Measurements from ENCODE around the gene MRM2. TPM values are rescaled to one million over a fixed set of nuclear protein-coding genes. Genes with fewer than 3 reads are reported as not detected.
"Not testable (repeated sequence)": the region's sequence is repeated elsewhere in the genome, so short reads cannot be mapped to it uniquely, and the experiment has no call there.

Gene MRM2
- total RNA-seq, 1 experiment from 2014 or later: 32.2 TPM

- H3K36me3 ChIP-seq: no peaks in the 10 kb centered on the region
- H3K4me3 ChIP-seq: no peak overlapping the region
- H3K9me3 ChIP-seq: no peaks in the 10 kb centered on the region
- DNase-seq: no peak
- no peaks in the 10 kb centered on the region for H3K27me3 ChIP-seq
Measured at GRCh38 chr7:2271273-2272026, 29.4 kb upstream of the MRM2 start.

GRCh38 chr7:2270495-2270894 lies 28.5 kb upstream of the MRM2 start:
- no peaks in the 10 kb centered on the region for H3K36me3 ChIP-seq
- H3K9me3 ChIP-seq: no peaks in the 10 kb centered on the region
- no peaks in the 10 kb centered on the region for H3K27me3 ChIP-seq
- no peak overlapping the region for H3K4me3 ChIP-seq
- DNase-seq: no peak

- Histone ChIP-seq H3K36me3 (no peaks in the 10 kb centered on the region), H3K4me3 (no peak overlapping the region), H3K27me3 (no peaks in the 10 kb centered on the region), H3K9me3 (no peaks in the 10 kb centered on the region)
- no peak for DNase-seq
Measured at GRCh38 chr7:2269991-2270460, 28.0 kb upstream of the MRM2 start.

GRCh38 chr7:2269089-2269990 lies 27.3 kb upstream of the MRM2 start:
- H3K9me3 ChIP-seq, H3K27me3 ChIP-seq, DNase-seq, H3K36me3 ChIP-seq, H3K4me3 ChIP-seq: not testable (repeated sequence)

GRCh38 chr7:2266911-2267310 lies 24.9 kb upstream of the MRM2 start:
- Histone ChIP-seq H3K27me3 (no peaks in the 10 kb centered on the region), H3K36me3 (no peaks in the 10 kb centered on the region; the same call in 1 of the 2 replicates), H3K9me3 (no peaks in the 10 kb centered on the region), H3K4me3 (no peak overlapping the region)
- DNase-seq: peak; percentile 61

GRCh38 chr7:2264158-2264557 lies 22.2 kb upstream of the MRM2 start:
- no peaks in the 10 kb centered on the region for H3K27me3 ChIP-seq
- H3K36me3 ChIP-seq: no peaks in the 10 kb centered on the region; the same call in 1 of the 2 replicates
- H3K4me3 ChIP-seq: no peak overlapping the region
- no peaks in the 10 kb centered on the region for H3K9me3 ChIP-seq
- DNase-seq: no peak

- H3K36me3 ChIP-seq: no peaks in the 10 kb centered on the region; the same call in 1 of the 2 replicates
- DNase-seq: no peak
Measured at GRCh38 chr7:2263176-2263575, 21.2 kb upstream of the MRM2 start.

GRCh38 chr7:2261611-2262010 lies 19.6 kb upstream of the MRM2 start:
- Histone ChIP-seq H3K36me3 (no peaks in the 10 kb centered on the region; the same call in 1 of the 2 replicates), H3K4me3 (no peak overlapping the region), H3K27me3 (no peaks in the 10 kb centered on the region), H3K9me3 (no peaks in the 10 kb centered on the region)
- no peak for DNase-seq

More at GRCh38 chr7:2263176-2263575, 21.2 kb upstream of the MRM2 start:
- Histone ChIP-seq H3K9me3 (no peaks in the 10 kb centered on the region), H3K4me3 (no peak overlapping the region), H3K27me3 (no peaks in the 10 kb centered on the region)

- Histone ChIP-seq H3K27me3 (no peaks in the 10 kb centered on the region), H3K4me3 (no peak overlapping the region), H3K9me3 (no peaks in the 10 kb centered on the region), H3K36me3 (no peaks in the 10 kb centered on the region; the same call in 1 of the 2 replicates)
- DNase-seq: peak; percentile 40
Measured at GRCh38 chr7:2260820-2261219, 18.8 kb upstream of the MRM2 start.

GRCh38 chr7:2259480-2259879 lies 17.5 kb upstream of the MRM2 start:
- H3K27me3 ChIP-seq: no peaks in the 10 kb centered on the region
- no peaks in the 10 kb centered on the region for H3K9me3 ChIP-seq
- DNase-seq: no peak
- no peak overlapping the region for H3K4me3 ChIP-seq
- H3K36me3 ChIP-seq: no peaks in the 10 kb centered on the region; the same call in 1 of the 2 replicates

GRCh38 chr7:2258661-2259365 lies 16.8 kb upstream of the MRM2 start:
- Histone ChIP-seq H3K36me3 (no peaks in the 10 kb centered on the region; the same call in 1 of the 2 replicates), H3K27me3 (no peaks in the 10 kb centered on the region), H3K4me3 (no peak overlapping the region), H3K9me3 (no peaks in the 10 kb centered on the region)
- no peak for DNase-seq

GRCh38 chr7:2257651-2258050 lies 15.6 kb upstream of the MRM2 start:
- Histone ChIP-seq H3K4me3 (no peak overlapping the region), H3K27me3 (no peaks in the 10 kb centered on the region), H3K9me3 (no peaks in the 10 kb centered on the region), H3K36me3 (no peaks in the 10 kb centered on the region)
- no peak for DNase-seq

GRCh38 chr7:2257046-2257551 lies 15.1 kb upstream of the MRM2 start:
- no peaks in the 10 kb centered on the region for H3K27me3 ChIP-seq

GRCh38 chr7:2256306-2257045 lies 14.5 kb upstream of the MRM2 start:
- no peaks in the 10 kb centered on the region for H3K27me3 ChIP-seq
- H3K9me3 ChIP-seq: no peaks in the 10 kb centered on the region
- H3K36me3 ChIP-seq: no peaks in the 10 kb centered on the region
- H3K4me3 ChIP-seq: no peak overlapping the region
- no peak for DNase-seq

More at GRCh38 chr7:2257046-2257551, 15.1 kb upstream of the MRM2 start:
- H3K36me3 ChIP-seq: no peaks in the 10 kb centered on the region
- no peak for DNase-seq
- no peaks in the 10 kb centered on the region for H3K9me3 ChIP-seq
- no peak overlapping the region for H3K4me3 ChIP-seq

GRCh38 chr7:2255145-2256139 lies 13.4 kb upstream of the MRM2 start:
- no peaks in the 10 kb centered on the region for H3K27me3 ChIP-seq
- no peaks in the 10 kb centered on the region for H3K36me3 ChIP-seq
- no peak overlapping the region for H3K4me3 ChIP-seq
- no peak for DNase-seq
- H3K9me3 ChIP-seq: no peaks in the 10 kb centered on the region

Data from MG63 (cell line).